Right cardiac atrium (tissue), 5 donors: ENCODE data around the gene CDKN2AIP. TPM values are rescaled to one million over a fixed set of nuclear protein-coding genes. Genes with fewer than 3 reads are reported as not detected.

Source experiments
- ATAC-seq, 2 donors: fragments of 200-7000 bp; cut with Tn5 transposase; one replicate each; pipeline versions ENCODE4 v1.8.0 to v1.9.1; 2020; ENCODE audit warnings: moderate library complexity in 2 of 2, mild to moderate bottlenecking in 1 of 2
- DNase-seq, 3 donors: peaks; one replicate each; pipeline ENCODE4 v3.0.0-alpha.2; 2020
- H3K27ac ChIP-seq: one replicate; pipeline ENCODE4 v1.5.1; 2013; ENCODE audit warnings: mild to moderate bottlenecking, low read length, control low read depth, moderate library complexity
- H3K27me3 ChIP-seq: one replicate; pipeline ENCODE4 v1.6.1; 2013; ENCODE audit not compliant: control insufficient read depth, insufficient read depth
- H3K4me1 ChIP-seq: one replicate; pipeline ENCODE4 v1.6.1; 2013; ENCODE audit warnings: low read length; ENCODE audit not compliant: control insufficient read depth, insufficient read depth
- H3K4me3 ChIP-seq: one replicate; pipeline ENCODE4 v1.5.1; 2013; ENCODE audit warnings: low read length, control low read depth
- H3K9me3 ChIP-seq: one replicate; pipeline ENCODE4 v1.6.1; 2013; ENCODE audit warnings: low read length; ENCODE audit not compliant: control insufficient read depth
- WGBS: extraction: QIAGEN DNeasy Blood & Tissue Kit; methylation state at CpG from one replicate; pipeline ENCODE4 v1.1.7; 2013; 5-methylcytosine and 5-hydroxymethylcytosine counted together
- intact Hi-C, 4 donors: fragments of 100-400 bp; cut with DNase I; formaldehyde crosslinking; loops; one replicate each; pipeline versions ENCODE4 v1.11.0 to v1.14.0; 2022 to 2023
- polyA plus RNA-seq: library from polyadenylated mRNA; stranded (reverse); fragments of 200-250 nt; gene quantifications from one replicate; pipeline ENCODE4 v1.2.3, GENCODE V29; 2013
- total RNA-seq, 4 donors: library from RNA; stranded (reverse); fragmentation: NEBNext Ultra II Directional; extraction: Animal tissue kit (Norgen Biotek cat#: 25700); gene quantifications; one replicate each; pipeline ENCODE4 v1.2.1, GENCODE V29; 2021
- donor health status: healthy with polysubstance abuse.
- donor health status: DM: no; HTN: yes; CAD: no.
- donor health status: DM: no; HTN: no; CAD: no.
- donor health status: DM: no; HTN: yes; CAD: no; lungs with severe emphysema.
- donor health status: DM: yes; HTN: yes; CAD: no.

CDKN2AIP gene
- total and polyA plus RNA-seq, 5 donors, result 8.7 to 13.1 (median 11.4) TPM

GRCh38 chr4:183403486-183403885 is 41.0 kb upstream of the CDKN2AIP start:
- Histone ChIP-seq H3K27ac (no peak overlapping the region), H3K27me3 (no peaks in the 10 kb centered on the region), H3K9me3 (no peaks in the 10 kb centered on the region), H3K4me1 (no peaks in the 10 kb centered on the region), H3K4me3 (no peak overlapping the region)
- 84% methylated on average over 9 of the region's 9 CpGs for WGBS
- ATAC-seq, result no peak
- no peak for DNase-seq
- intact Hi-C loops, result no loop called here

DNA sequence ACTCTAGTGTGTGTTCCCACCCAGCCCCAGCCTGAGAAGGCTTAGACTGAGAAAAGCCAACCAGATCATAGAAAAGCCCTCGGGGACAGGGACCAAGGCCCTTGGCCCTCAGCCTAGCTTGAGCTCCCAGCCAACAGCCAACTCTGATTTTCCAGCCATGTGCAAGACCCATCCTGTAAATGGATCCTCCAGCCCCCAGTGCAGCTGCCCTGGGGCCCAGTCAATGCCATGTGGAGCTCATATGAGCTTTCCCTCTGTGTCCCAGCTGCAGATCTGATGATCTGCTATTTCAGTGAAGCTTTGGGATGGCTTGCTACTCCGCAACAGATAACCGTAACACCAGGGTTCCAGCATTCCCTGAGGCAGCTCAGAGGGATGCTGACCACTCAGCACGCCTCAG is 40.5 kb upstream of the CDKN2AIP start:
- WGBS, result 91% methylated on average over 4 of the region's 4 CpGs
- Histone ChIP-seq H3K9me3 (no peaks in the 10 kb centered on the region), H3K27ac (no peak overlapping the region), H3K4me1 (no peaks in the 10 kb centered on the region), H3K27me3 (no peaks in the 10 kb centered on the region), H3K4me3 (no peak overlapping the region)
- ATAC-seq (no peak), DNase-seq (no peak)
- intact Hi-C loops, result no loop called here

DNA sequence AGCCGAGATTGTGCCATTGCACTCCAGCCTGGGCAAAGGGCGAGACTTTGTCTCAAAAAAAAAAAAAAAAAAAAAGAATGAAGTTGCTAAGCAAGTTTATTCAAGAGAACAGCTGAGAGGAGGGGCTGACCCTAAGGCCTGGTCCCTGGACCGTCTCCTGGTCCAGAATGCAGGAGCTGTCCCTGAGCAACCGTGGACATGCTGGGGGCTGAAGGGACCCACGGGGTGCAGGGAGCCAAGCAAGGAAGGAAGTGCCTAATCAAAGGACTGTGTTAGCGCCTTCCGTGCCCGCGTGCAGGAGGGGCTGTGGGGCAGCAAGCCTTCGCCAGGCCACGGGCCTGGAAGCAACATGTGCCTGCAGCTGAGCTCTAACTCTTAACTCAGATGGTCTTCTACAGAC is 39.1 kb upstream of the CDKN2AIP start:
- intact Hi-C loops, result no loop called here
- 81% methylated on average over 11 of the region's 11 CpGs for WGBS

GRCh38 chr4:183407128-183407585 is 37.3 kb upstream of the CDKN2AIP start:
- Histone ChIP-seq H3K4me3 (peak overlapping the region; percentile 55), H3K9me3 (no peaks in the 10 kb centered on the region), H3K4me1 (no peaks in the 10 kb centered on the region), H3K27me3 (no peaks in the 10 kb centered on the region), H3K27ac (peak overlapping the region; percentile 45)
- intact Hi-C loops, result no loop called here
- DNase-seq (peak; percentile 84 to 95 (median 94)), ATAC-seq (peak; percentile 91 to 95)
- WGBS, result under 1% methylated on average over 32 of the region's 32 CpGs

More for the DNA sequence above, 39.1 kb upstream of the CDKN2AIP start:
- DNase-seq (no peak), ATAC-seq (no peak)
- Histone ChIP-seq H3K4me3 (no peak overlapping the region), H3K27ac (no peak overlapping the region), H3K9me3 (no peaks in the 10 kb centered on the region), H3K4me1 (no peaks in the 10 kb centered on the region), H3K27me3 (no peaks in the 10 kb centered on the region)

DNA sequence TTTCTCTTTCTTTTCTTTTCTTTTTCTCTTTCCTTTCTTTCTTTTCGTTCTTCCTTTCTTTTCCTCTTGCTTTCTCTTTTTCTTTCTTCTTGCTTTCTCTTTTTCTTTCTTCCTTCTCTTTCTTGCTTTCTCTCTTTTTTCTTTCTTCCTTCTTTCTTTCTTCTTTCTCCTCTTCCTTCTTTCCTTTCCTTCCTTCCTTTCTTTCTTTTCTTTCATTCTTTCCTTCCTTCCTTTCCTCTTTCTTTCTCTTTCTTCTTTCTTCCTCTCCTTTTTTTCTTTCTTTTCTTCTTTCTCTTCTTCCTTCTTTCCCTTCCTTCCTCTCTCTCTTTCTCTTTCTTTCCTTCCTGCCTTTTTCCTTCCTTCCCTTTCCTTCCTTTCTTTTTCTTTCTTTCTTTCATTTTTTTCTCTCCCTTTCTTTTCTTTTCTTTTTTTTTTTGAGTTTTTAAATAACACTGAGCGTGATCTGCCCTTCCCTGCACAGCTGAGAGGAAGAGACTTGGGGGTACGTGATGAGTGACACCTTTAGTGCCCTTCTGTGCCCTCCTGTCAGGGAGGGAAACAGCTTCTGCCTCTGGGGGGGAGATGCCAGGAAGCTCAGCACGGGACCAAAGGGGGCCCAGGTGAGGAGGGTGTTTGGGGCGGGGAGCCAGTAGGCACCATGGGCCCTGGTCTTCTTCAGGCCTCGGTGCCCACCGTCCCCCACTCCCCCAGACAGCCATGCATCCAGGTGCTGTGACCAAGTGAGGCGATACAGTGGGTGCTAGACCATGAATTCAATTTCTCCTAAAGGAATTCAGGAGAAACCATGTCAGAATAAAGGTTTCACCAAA is 36.6 kb upstream of the CDKN2AIP start:
- ATAC-seq, result no peak

DNA sequence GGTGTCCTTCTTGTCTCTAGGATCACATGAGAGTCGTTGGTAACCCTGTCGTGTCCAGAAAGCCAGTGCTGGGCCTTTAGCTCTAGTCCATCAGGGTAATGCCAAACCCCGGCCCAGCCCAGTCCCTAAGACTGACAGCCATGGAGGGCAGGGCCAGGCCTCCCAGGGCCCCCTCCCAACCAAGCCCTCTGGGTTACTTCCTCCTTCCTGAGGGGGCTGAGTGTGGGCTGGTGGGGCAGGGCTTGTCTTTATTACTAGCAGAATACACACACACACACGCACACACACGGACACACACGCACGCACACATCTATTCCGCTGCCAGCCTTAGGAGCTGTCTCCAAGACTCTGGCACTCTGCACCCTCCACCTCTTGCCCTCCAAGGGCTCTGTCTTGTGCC is 35.6 kb upstream of the CDKN2AIP start:
- intact Hi-C loops, result no loop called here
- Histone ChIP-seq H3K27ac (no peak overlapping the region), H3K4me1 (no peaks in the 10 kb centered on the region), H3K9me3 (no peaks in the 10 kb centered on the region), H3K4me3 (no peak overlapping the region), H3K27me3 (no peaks in the 10 kb centered on the region)
- ATAC-seq, result peak in 1 of 2 donors; percentile 34
- WGBS, result 81% methylated on average over 8 of the region's 8 CpGs
- DNase-seq, result no peak

More for the DNA sequence above, 36.6 kb upstream of the CDKN2AIP start:
- DNase-seq, result no peak
- no peaks in the 10 kb centered on the region for H3K27me3 ChIP-seq
- H3K4me3 ChIP-seq, result no peak overlapping the region
- H3K27ac ChIP-seq, result no peak overlapping the region
- no peaks in the 10 kb centered on the region for H3K4me1 ChIP-seq
- 81% methylated on average over 8 of the region's 8 CpGs for WGBS
- H3K9me3 ChIP-seq, result no peaks in the 10 kb centered on the region
- intact Hi-C loops, result no loop called here

DNA sequence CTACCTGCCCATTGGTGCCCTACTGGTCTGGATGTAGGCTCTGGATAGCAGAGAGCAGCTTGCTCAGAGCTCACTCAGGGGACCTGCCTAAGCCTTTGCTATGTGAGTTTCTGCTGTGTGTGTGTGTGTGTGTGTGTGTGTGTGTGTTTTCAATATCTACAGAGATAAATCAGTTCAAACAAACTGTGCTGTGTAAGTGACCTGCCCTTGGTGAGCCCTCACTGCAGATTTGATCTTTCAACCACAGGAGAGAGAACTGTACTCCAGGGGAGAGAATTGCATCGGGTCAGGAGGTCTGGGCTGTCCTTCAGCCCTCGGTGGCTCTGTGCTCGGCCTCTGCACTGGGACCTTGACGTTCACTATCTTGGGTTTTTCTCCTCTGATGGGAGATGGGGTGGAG is 35.0 kb upstream of the CDKN2AIP start:
- WGBS, result 66% methylated on average over 4 of the region's 4 CpGs

DNA sequence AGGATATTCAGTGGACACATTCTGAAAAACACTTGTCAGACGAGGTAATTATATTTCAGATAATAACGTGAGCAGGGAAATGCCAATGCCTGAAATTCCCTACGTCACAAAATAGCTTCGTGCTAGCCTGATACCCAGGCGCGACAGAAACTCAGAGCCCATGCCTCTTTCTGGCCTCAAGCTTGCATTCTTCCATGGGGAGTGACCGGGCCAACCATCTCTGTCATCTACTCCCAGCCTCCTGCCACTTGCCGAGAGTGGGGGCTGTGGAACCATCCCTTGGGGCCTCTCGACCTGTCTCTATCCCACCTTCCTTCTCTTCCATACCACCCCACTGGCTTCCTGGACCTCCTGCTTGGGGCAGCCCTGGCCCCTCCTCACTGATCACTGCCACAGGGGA is 34.5 kb upstream of the CDKN2AIP start:
- ATAC-seq, result no peak
- no peaks in the 10 kb centered on the region for H3K9me3 ChIP-seq
- H3K4me1 ChIP-seq, result no peaks in the 10 kb centered on the region
- intact Hi-C loops, result no loop called here
- no peak for DNase-seq
- no peak overlapping the region for H3K4me3 ChIP-seq
- no peaks in the 10 kb centered on the region for H3K27me3 ChIP-seq
- no peak overlapping the region for H3K27ac ChIP-seq
- WGBS, result 60% methylated on average over 9 of the region's 9 CpGs

More for the DNA sequence above, 35.0 kb upstream of the CDKN2AIP start:
- intact Hi-C loops, result no loop called here
- Histone ChIP-seq H3K27me3 (no peaks in the 10 kb centered on the region), H3K9me3 (no peaks in the 10 kb centered on the region), H3K4me1 (no peaks in the 10 kb centered on the region), H3K27ac (no peak overlapping the region), H3K4me3 (no peak overlapping the region)
- DNase-seq (no peak), ATAC-seq (no peak)

DNA sequence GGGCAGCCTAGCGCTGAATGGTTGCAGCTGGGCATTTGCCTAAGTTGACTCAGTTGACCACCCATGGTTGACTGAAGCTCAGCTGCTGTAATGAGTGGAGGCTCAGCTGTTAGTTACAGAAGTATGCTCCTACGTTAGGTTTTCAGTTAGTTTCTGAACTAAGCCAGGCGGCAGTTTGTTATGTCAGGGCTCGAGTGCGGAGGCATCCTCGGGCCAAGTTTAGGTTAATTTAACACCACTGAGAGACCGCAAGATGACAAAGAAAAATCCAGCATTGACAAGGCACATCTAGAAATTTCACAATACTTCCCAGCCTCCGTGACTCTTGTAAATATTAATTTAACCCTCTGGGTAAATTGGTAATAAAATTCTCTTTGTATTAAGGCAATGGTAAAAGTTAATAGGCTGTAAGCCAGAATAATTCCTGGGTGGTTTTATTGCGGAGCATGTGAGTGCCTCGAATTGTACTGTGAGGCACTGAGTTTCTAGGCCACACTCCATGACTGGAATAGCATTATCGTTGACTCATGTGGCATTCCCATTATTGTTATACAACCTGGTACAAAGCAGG is 33.1 kb upstream of the CDKN2AIP start:
- WGBS, result 88% methylated on average over 11 of the region's 11 CpGs
- no peak for ATAC-seq

DNA sequence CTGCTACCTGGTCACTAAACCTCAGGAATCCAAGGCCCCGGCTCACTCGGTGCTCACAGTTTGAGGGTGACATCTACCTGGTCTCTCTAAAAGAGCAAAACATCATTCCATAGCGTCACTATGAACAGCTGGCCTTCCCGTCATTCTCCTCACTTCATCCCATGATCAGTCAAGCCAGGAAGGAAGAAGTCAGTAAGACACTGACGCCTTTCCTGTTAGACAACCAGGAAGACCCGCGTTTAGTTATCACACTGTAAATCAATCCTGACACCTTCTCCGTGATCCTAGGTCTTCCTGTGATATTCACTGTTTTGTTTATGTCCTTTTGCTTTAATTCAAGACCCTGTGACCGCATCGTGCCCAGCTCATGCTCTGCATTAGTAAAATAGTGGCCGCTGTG is 31.6 kb upstream of the CDKN2AIP start:
- Histone ChIP-seq H3K27ac (no peak overlapping the region), H3K27me3 (no peaks in the 10 kb centered on the region), H3K4me3 (no peak overlapping the region), H3K9me3 (no peaks in the 10 kb centered on the region), H3K4me1 (no peaks in the 10 kb centered on the region)
- no peak for ATAC-seq
- no peak for DNase-seq
- WGBS, result 74% methylated on average over 11 of the region's 11 CpGs
- intact Hi-C loops, result no loop called here

More for the DNA sequence above, 33.1 kb upstream of the CDKN2AIP start:
- H3K27ac ChIP-seq, result no peak overlapping the region
- intact Hi-C loops, result no loop called here
- H3K27me3 ChIP-seq, result no peaks in the 10 kb centered on the region
- no peaks in the 10 kb centered on the region for H3K9me3 ChIP-seq
- no peak overlapping the region for H3K4me3 ChIP-seq
- DNase-seq, result no peak
- H3K4me1 ChIP-seq, result no peaks in the 10 kb centered on the region
